Skeletal muscle satellite cell (primary cell): ENCODE data around the gene RSRC1.
"Not testable (repeated sequence)": the region's sequence is repeated elsewhere in the genome, so short reads cannot be mapped to it uniquely, and the experiment has no call there.

Experiments used
- H3K27me3 ChIP-seq: 2 replicates; pipeline ENCODE4 v1.7.0; 2013; ENCODE audit warnings: low read length; ENCODE audit not compliant: control insufficient read depth, insufficient read depth
- H3K36me3 ChIP-seq: 2 replicates; pipeline ENCODE4 v1.7.0; 2013; ENCODE audit warnings: mild to moderate bottlenecking, control low read depth, low read length; ENCODE audit not compliant: insufficient read depth
- H3K4me1 ChIP-seq: 2 replicates; pipeline ENCODE4 v1.7.0; 2013; ENCODE audit warnings: low read length; ENCODE audit not compliant: control insufficient read depth, insufficient read depth
- H3K4me2 ChIP-seq: 2 replicates; pipeline ENCODE4 v1.7.0; 2013; ENCODE audit warnings: mild to moderate bottlenecking, low read length
- H3K4me3 ChIP-seq: 2 replicates; pipeline ENCODE4 v1.7.0; 2013; ENCODE audit warnings: low read length
- H3K9ac ChIP-seq: 2 replicates; pipeline ENCODE4 v1.7.0; 2013; ENCODE audit warnings: mild to moderate bottlenecking, low read depth, low read length, moderate library complexity
- H3K9me3 ChIP-seq: replicated peaks from 2 replicates; pipeline ENCODE4 v1.7.0; 2013; ENCODE audit warnings: mild to moderate bottlenecking, control low read depth, low read length

Gene RSRC1

GRCh38 chr3:158110658-158111018 is 749 bp downstream of the RSRC1 start:
- Histone ChIP-seq H3K9ac (peak overlapping the region; percentile 84), H3K9me3 (no peaks in the 10 kb centered on the region), H3K4me2 (peak overlapping the region; percentile 92), H3K4me1 (peaks cover 20% of the 10 kb centered on the region), H3K27me3 (peaks cover 23% of the 10 kb centered on the region), H3K36me3 (no peaks in the 10 kb centered on the region), H3K4me3 (peak overlapping the region; percentile 84)

GRCh38 chr3:158111861-158112260 is 2.0 kb downstream of the RSRC1 start:
- Histone ChIP-seq H3K4me2 (no peak overlapping the region), H3K36me3 (no peaks in the 10 kb centered on the region), H3K9me3 (no peaks in the 10 kb centered on the region), H3K27me3 (peaks cover 20% of the 10 kb centered on the region), H3K4me3 (no peak overlapping the region), H3K9ac (no peak overlapping the region), H3K4me1 (peaks cover 11% of the 10 kb centered on the region)

DNA sequence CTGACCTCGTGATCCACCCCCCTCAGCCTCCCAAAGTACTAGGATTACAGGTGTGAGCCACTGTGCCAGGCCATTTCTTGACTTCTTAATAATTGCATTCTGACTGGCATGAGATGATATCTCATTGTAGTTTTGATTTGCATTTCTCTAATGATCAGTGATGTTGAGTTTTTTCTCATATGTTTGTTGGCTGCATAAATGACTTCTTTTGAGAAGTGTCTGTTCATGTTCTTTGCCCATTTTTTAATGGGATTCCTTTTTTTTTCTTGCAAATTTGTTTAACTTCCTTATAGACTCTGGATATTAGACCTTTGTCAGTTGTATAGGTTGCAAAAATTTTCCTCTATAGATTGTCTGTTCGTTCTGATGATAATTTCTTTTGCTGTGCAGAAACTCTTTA is 3.7 kb downstream of the RSRC1 start:
- H3K4me2 ChIP-seq, H3K27me3 ChIP-seq, H3K36me3 ChIP-seq, H3K4me1 ChIP-seq, H3K9ac ChIP-seq, H3K4me3 ChIP-seq, H3K9me3 ChIP-seq: not testable (repeated sequence)

DNA sequence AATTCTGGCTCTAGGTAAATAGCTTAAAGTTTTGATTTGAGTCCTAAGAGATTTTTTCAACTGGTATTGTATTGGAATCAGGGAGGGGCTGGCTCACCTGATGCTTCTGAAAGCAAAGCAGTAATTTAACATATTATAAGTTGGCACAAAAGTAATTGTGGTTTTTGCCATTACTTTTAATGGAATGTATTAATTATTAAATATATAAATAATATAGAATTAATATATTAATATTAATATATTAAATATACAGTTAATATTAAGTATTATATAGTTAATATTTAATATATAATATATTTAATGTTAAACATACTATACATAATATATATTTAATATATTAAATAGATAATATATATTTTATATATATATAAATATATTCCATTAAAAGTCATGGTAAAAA is 10.4 kb downstream of the RSRC1 start:
- Histone ChIP-seq H3K27me3 (no peaks in the 10 kb centered on the region), H3K36me3 (peaks cover 10% of the 10 kb centered on the region), H3K9me3 (no peaks in the 10 kb centered on the region), H3K4me2 (no peak overlapping the region), H3K9ac (no peak overlapping the region), H3K4me3 (no peak overlapping the region), H3K4me1 (no peaks in the 10 kb centered on the region)

- Histone ChIP-seq H3K4me2 (no peak overlapping the region), H3K27me3 (no peaks in the 10 kb centered on the region), H3K36me3 (peaks cover 10% of the 10 kb centered on the region), H3K9ac (no peak overlapping the region), H3K4me3 (no peak overlapping the region), H3K4me1 (no peaks in the 10 kb centered on the region), H3K9me3 (no peaks in the 10 kb centered on the region)
Observed at GRCh38 chr3:158121295-158121694, 11.4 kb downstream of the RSRC1 start.

DNA sequence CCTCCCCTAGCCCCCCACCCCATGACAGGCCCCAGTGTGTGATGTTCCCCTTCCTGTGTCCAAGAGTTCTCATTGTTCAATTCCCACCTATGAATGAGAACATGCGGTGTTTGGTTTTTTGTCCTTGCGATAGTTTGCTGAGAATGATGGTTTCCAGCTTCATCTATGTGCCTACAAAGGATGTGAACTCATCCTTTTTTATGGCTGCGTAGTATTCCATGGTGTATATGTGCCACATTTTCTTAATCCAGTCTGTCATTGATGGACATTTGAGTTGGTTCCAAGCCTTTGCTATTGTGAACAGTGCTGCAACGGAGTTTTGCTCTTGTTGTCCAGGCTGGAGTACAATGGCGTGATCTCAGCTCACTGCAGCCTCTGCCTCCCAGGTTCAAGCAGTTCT is 12.8 kb downstream of the RSRC1 start:
- H3K9me3 ChIP-seq, H3K4me1 ChIP-seq, H3K4me3 ChIP-seq, H3K4me2 ChIP-seq, H3K36me3 ChIP-seq, H3K27me3 ChIP-seq, H3K9ac ChIP-seq: not testable (repeated sequence)

DNA sequence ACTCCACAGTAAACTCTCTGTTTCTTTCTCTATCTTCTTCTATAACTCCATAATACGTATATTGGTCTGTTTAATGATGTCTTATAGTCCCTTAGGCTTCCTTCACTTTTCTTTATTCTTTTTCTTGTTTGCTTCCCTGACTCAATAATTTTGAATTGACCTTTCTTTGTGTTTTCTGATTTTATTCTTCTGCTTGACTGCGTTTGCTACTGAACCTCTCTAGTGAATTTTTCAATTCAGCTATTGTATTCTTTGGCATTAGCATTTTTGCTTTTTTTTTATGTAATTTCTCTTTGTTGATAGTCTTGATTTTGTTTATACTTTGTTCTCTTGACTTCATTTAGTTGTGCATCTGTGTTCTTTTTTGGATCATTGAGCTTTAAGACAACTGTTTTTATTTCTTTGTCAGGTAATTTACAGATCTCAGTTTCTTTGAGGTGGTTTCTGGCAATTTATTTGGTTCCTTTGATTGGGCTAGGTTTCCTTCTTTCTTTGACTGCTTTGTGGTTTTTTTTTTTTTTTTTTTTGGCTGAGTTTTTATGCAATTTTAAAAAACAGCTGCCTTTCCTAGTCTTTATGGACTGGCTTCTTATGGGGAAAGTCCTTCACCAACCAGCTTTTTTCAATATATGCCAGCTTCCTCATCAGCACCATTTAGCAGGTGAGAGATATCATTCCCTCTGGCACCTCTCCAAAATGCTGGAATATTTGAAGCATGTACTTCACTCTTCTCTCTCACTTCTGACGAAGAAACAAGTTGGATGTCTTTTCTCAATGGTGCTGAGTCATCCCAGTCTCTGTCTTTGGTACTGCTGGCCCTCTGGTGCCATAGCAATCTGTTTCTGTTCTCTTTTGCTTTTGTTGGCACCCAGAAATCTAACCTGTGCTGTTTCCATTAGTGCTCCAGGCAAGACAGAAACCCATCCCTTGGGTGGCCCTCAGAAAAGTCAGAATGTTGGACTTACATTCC is 17.6 kb downstream of the RSRC1 start:
- no peaks in the 10 kb centered on the region for H3K27me3 ChIP-seq
- no peaks in the 10 kb centered on the region for H3K9me3 ChIP-seq
- peaks cover 12% of the 10 kb centered on the region for H3K36me3 ChIP-seq
- H3K4me1 ChIP-seq = no peaks in the 10 kb centered on the region
- H3K4me3 ChIP-seq = no peak overlapping the region
- H3K4me2 ChIP-seq = no peak overlapping the region
- no peak overlapping the region for H3K9ac ChIP-seq

- H3K9ac ChIP-seq = no peak overlapping the region
- H3K4me2 ChIP-seq = no peak overlapping the region
- H3K9me3 ChIP-seq = no peaks in the 10 kb centered on the region
- no peak overlapping the region for H3K4me3 ChIP-seq
- H3K36me3 ChIP-seq = peaks cover 7% of the 10 kb centered on the region
- no peaks in the 10 kb centered on the region for H3K27me3 ChIP-seq
- no peaks in the 10 kb centered on the region for H3K4me1 ChIP-seq
Observed at GRCh38 chr3:158128755-158129154, 18.9 kb downstream of the RSRC1 start.

GRCh38 chr3:158134363-158134762 is 24.5 kb downstream of the RSRC1 start:
- Histone ChIP-seq H3K4me1 (no peaks in the 10 kb centered on the region), H3K4me3 (no peak overlapping the region), H3K9ac (no peak overlapping the region), H3K27me3 (no peaks in the 10 kb centered on the region), H3K4me2 (no peak overlapping the region), H3K9me3 (no peaks in the 10 kb centered on the region), H3K36me3 (peaks cover 5% of the 10 kb centered on the region)

- H3K4me2 ChIP-seq = no peak overlapping the region
- no peak overlapping the region for H3K9ac ChIP-seq
- H3K27me3 ChIP-seq = no peaks in the 10 kb centered on the region
- H3K9me3 ChIP-seq = no peaks in the 10 kb centered on the region
- H3K36me3 ChIP-seq = peaks cover 3% of the 10 kb centered on the region
- no peak overlapping the region for H3K4me3 ChIP-seq
- no peaks in the 10 kb centered on the region for H3K4me1 ChIP-seq
Observed at GRCh38 chr3:158140396-158140795, 30.5 kb downstream of the RSRC1 start.

GRCh38 chr3:158148218-158148617 is 38.3 kb downstream of the RSRC1 start:
- no peaks in the 10 kb centered on the region for H3K36me3 ChIP-seq
- H3K9me3 ChIP-seq = no peaks in the 10 kb centered on the region
- H3K27me3 ChIP-seq = no peaks in the 10 kb centered on the region
- H3K9ac ChIP-seq = no peak overlapping the region
- no peak overlapping the region for H3K4me2 ChIP-seq
- H3K4me3 ChIP-seq = no peak overlapping the region
- H3K4me1 ChIP-seq = peaks cover 7% of the 10 kb centered on the region

GRCh38 chr3:158152186-158152585 is 42.3 kb downstream of the RSRC1 start:
- no peaks in the 10 kb centered on the region for H3K27me3 ChIP-seq
- no peak overlapping the region for H3K4me3 ChIP-seq
- H3K9me3 ChIP-seq = no peaks in the 10 kb centered on the region
- no peaks in the 10 kb centered on the region for H3K36me3 ChIP-seq
- H3K4me1 ChIP-seq = peaks cover 7% of the 10 kb centered on the region
- no peak overlapping the region for H3K9ac ChIP-seq
- peak overlapping the region; percentile 11 for H3K4me2 ChIP-seq
